SK-N-MC (cell line): Measurements from ENCODE around the gene S100A11.
"Not testable (repeated sequence)": the region's sequence is repeated elsewhere in the genome, so short reads cannot be mapped to it uniquely, and the experiment has no call there.

Experiments
- DNase-seq: peaks from one replicate; pipeline ENCODE4 v3.0.0-alpha.2; 2011; ENCODE audit warnings: low read depth, low spot score
- H3K27ac ChIP-seq: fragments of 200-600 bp; sonication (generic); 2 replicates; pipeline ENCODE4 v1.5.1; 2016; ENCODE audit warnings: mixed run types
- H3K36me3 ChIP-seq: fragments of 200-600 bp; sonication (generic); 2 replicates; pipeline ENCODE4 v1.6.1; 2017; ENCODE audit warnings: antibody characterized with exemption, low read length, mixed read lengths; ENCODE audit not compliant: insufficient read depth
- H3K4me3 ChIP-seq: fragments of 200-600 bp; sonication (generic); 2 replicates; pipeline ENCODE4 v1.5.1; 2016
- H3K9ac ChIP-seq: fragments of 200-600 bp; sonication (generic); 2 replicates; pipeline ENCODE4 v1.8.0; 2017; ENCODE audit warnings: mixed run types, mixed read lengths; ENCODE audit not compliant: insufficient read length
- H3K9me3 ChIP-seq: fragments of 200-600 bp; sonication (generic); 2 replicates; pipeline ENCODE4 v1.6.1; 2017; ENCODE audit warnings: low read depth, mild to moderate bottlenecking, antibody characterized with exemption, low read length, moderate library complexity, mixed read lengths
- EZH2 ChIP-seq: fragments of 200-600 bp; sonication (generic); IDR thresholded peaks from one replicate; pipeline ENCODE4 v1.6.1; 2017; ENCODE audit warnings: antibody characterized with exemption
- FOXP2 ChIP-seq: optimal IDR thresholded peaks from 2 replicates; pipeline ENCODE3; 2011; ENCODE audit warnings: mild to moderate bottlenecking, moderate library complexity; ENCODE audit not compliant: insufficient read depth; ENCODE audit errors: extremely low read length, control extremely low read depth
- POLR2AphosphoS5 ChIP-seq: IDR thresholded peaks from 2 replicates; pipeline ENCODE4 v1.6.1; 2012; ENCODE audit warnings: mild to moderate bottlenecking, low read depth, low read length, borderline replicate concordance

The S100A11 gene

GRCh38 chr1:152036267-152037216 lies at the start of gene S100A11:
Gene S100A11, minus strand, starts transcription at chr1:152037004. Its CDS starts 89 bp downstream, at chr1:152036915.
- TF ChIP-seq FOXP2 (no peak), POLR2AphosphoS5 (peak; percentile 78), EZH2 (no peak)
- Histone ChIP-seq H3K4me3 (peak within 1 kb of the TSS; percentile 73), H3K9ac (peak within 1 kb of the TSS; percentile 39), H3K36me3 (no peaks in the 10 kb centered on the region), H3K27ac (0 out of 2 replicates have a peak within 1 kb of the TSS, but pooled peaks have one; percentile 21), H3K9me3 (no peaks in the 10 kb centered on the region)
- no peak for DNase-seq

- TF ChIP-seq FOXP2 = no peak
- TF ChIP-seq POLR2AphosphoS5 = no peak
- no peak for TF ChIP-seq EZH2
- no peak overlapping the region for H3K27ac ChIP-seq
- no peak for DNase-seq
- H3K4me3 ChIP-seq = no peak overlapping the region
- H3K9ac ChIP-seq = no peak overlapping the region
- H3K36me3 ChIP-seq = no peaks in the 10 kb centered on the region
- H3K9me3 ChIP-seq = no peaks in the 10 kb centered on the region
These were observed 48.0 kb upstream of the S100A11 start for GRCh38 chr1:152084853-152085252.

- H3K4me3 ChIP-seq, H3K36me3 ChIP-seq, H3K9me3 ChIP-seq, H3K27ac ChIP-seq, DNase-seq, H3K9ac ChIP-seq: not testable (repeated sequence)
These were observed 44.2 kb upstream of the S100A11 start for GRCh38 chr1:152081026-152081425.

GRCh38 chr1:152080494-152080893 lies 43.7 kb upstream of the S100A11 start:
- H3K27ac ChIP-seq, H3K36me3 ChIP-seq, H3K9me3 ChIP-seq, H3K9ac ChIP-seq, DNase-seq, H3K4me3 ChIP-seq: not testable (repeated sequence)

DNA sequence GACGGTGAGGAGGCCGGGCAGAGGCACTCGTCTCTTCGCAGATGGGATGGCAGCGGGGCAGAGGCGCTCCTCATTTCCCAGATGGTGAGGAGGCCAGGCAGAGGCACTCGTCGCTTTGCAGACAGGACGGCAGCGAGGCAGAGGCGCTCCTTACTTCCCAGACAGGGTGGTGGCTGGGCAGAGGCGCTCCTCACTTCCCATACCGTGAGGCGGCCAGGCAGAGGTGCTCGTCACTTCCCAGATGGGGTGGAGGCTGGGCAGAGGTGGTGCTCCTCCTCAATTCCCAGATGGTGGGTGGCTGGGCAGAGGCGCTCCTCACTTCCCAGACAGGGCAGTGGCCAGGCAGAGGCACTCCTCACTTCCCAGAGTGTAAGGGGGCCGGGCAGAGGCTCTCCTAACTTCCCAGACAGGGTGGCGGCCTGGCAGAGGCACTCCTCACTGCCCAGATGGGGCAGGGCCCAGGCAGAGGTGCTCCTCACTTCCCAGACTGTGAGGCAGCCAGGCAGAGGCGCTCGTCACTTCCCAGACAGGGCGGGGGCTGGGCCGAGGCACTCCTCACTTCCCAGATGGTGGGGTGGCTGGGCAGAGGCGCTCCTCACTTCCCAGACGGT lies 42.1 kb upstream of the S100A11 start:
- Histone ChIP-seq H3K4me3 (no peak overlapping the region), H3K9ac (no peak overlapping the region), H3K36me3 (no peaks in the 10 kb centered on the region), H3K27ac (no peak overlapping the region), H3K9me3 (no peaks in the 10 kb centered on the region)
- no peak for DNase-seq
- TF ChIP-seq EZH2 (no peak), POLR2AphosphoS5 (no peak), FOXP2 (no peak)

GRCh38 chr1:152072311-152072710 lies 35.5 kb upstream of the S100A11 start:
- Histone ChIP-seq H3K36me3 (no peaks in the 10 kb centered on the region), H3K4me3 (no peak overlapping the region), H3K9ac (no peak overlapping the region), H3K27ac (no peak overlapping the region), H3K9me3 (no peaks in the 10 kb centered on the region)
- DNase-seq = no peak
- TF ChIP-seq EZH2 = no peak
- no peak for TF ChIP-seq FOXP2
- no peak for TF ChIP-seq POLR2AphosphoS5

GRCh38 chr1:152071123-152071522 lies 34.3 kb upstream of the S100A11 start:
- no peak overlapping the region for H3K4me3 ChIP-seq
- H3K36me3 ChIP-seq = no peaks in the 10 kb centered on the region
- H3K9me3 ChIP-seq = no peaks in the 10 kb centered on the region
- H3K9ac ChIP-seq = no peak overlapping the region
- no peak for DNase-seq
- no peak overlapping the region for H3K27ac ChIP-seq
- no peak for TF ChIP-seq POLR2AphosphoS5
- TF ChIP-seq EZH2 = no peak

DNA sequence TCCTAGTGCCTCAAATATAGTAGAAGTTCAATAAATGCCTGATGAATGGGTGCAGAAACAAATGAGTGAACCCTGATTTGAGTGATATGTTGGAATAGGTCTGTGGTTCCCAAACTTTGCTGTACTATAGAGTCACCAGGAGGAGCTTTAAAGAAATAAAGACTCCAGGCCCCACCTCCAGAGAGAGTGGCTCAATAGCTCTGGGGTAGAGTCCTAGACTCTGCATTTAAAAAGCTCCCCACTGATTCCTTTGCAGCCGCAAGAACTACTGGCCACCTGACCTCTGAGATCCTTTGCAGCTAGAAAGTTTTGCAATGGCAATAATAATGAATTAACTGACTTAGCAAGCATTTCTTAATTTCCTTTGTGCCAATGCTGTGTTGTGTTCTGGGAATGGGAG lies 31.1 kb upstream of the S100A11 start:
- no peak overlapping the region for H3K27ac ChIP-seq
- no peak for TF ChIP-seq EZH2
- no peak for TF ChIP-seq POLR2AphosphoS5
- TF ChIP-seq FOXP2 = no peak
- no peak for DNase-seq
- no peaks in the 10 kb centered on the region for H3K9me3 ChIP-seq
- no peak overlapping the region for H3K9ac ChIP-seq
- H3K4me3 ChIP-seq = no peak overlapping the region
- no peaks in the 10 kb centered on the region for H3K36me3 ChIP-seq

DNA sequence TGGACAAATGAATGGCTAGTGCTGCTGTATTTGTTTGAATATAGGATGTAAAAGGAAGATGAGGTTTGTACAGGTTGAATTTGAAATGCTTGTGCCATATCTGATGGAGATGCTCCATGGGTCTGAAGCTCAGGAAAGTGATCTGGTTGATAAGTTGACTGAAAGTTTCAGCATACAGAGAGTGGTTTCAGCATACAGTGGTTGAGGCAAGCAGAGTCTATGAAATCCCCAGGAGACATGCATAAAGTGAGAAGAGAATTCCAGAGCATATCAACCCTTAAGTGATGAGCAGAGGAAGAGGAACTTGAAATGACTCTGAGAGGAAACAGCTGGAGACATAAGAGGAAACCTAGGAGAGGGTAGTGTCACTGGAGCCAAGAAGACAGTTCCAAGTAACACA lies 30.3 kb upstream of the S100A11 start:
- no peak for DNase-seq
- Histone ChIP-seq H3K4me3 (no peak overlapping the region), H3K9me3 (no peaks in the 10 kb centered on the region), H3K9ac (no peak overlapping the region), H3K36me3 (no peaks in the 10 kb centered on the region), H3K27ac (no peak overlapping the region)
- no peak for TF ChIP-seq FOXP2
- no peak for TF ChIP-seq EZH2
- TF ChIP-seq POLR2AphosphoS5 = no peak
